ENCODE results near the gene SHKBP1. TPM values are rescaled to one million over a fixed set of nuclear protein-coding genes. Genes with fewer than 3 reads are reported as not detected.
"Not testable (repeated sequence)": the region's sequence is repeated elsewhere in the genome, so short reads cannot be mapped to it uniquely, and the experiment has no call there.

The SHKBP1 gene
- total RNA-seq, 2 experiments from 2014 or later = 100 to 155 TPM

GRCh38 chr19:40586611-40587010 lies 9.9 kb downstream of the SHKBP1 start:
- ATAC-seq (no peak), DNase-seq (no peak)
- H3K36me3 Mint-ChIP-seq (ENCODE audit: low read depth) = peaks cover 29% of the 10 kb centered on the region
- CTCF ChIA-PET = no interaction called here
- intact Hi-C loops (cut with DNase I, micrococcal nuclease) = no loop called here
- POLR2A ChIA-PET = no interaction called here
- peaks cover 7% of the 10 kb centered on the region for H3K4me1 Mint-ChIP-seq
- no peak overlapping the region for H3K4me3 Mint-ChIP-seq
- H3K27ac Mint-ChIP-seq = no peak overlapping the region
- no peaks in the 10 kb centered on the region for H3K9me3 Mint-ChIP-seq (ENCODE audit: low read depth)
- no peaks in the 10 kb centered on the region for H3K27me3 Mint-ChIP-seq

DNA sequence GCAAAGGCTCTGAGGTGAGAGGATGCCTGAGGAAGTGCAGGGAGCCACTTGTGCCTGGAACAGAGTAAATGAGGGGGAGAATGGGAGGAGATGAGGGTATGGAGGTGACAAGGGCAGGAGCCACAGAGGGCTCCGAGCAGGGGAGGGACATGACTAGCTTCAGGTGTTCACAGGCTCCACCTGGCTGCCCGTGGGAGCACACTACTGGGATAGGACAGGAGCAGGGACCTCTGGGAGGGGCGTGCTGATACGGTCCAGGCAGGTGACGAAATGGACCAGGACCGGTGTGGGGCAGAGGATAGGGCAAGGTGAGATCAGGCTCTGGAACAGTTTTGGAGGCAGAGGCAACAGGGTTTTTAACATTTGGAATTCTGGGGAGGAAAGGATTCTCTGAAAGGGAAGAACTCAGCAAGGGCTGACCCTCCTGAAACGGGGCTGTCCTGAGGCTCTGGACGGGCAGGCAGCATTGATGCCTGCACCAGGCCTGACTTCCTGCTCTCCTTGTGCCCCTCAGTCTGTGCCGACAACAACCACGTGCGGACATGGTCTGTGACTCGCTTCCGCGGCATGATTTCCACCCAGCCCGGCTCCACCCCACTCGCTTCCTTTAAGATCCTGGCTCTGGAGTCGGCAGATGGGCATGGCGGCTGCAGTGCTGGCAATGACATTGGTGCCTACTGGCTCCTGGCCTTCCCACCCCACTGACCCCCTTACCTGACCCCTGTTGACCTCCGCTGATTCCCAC lies 11.6 kb downstream of the SHKBP1 start:
- H3K27ac Mint-ChIP-seq = no peak overlapping the region
- no peak for ATAC-seq
- no peak overlapping the region for H3K4me3 Mint-ChIP-seq
- H3K4me1 Mint-ChIP-seq = peaks cover 7% of the 10 kb centered on the region
- POLR2A ChIA-PET = no interaction called here
- H3K9me3 Mint-ChIP-seq (ENCODE audit: low read depth) = no peaks in the 10 kb centered on the region
- intact Hi-C loops (cut with DNase I, micrococcal nuclease) = no loop called here
- CTCF ChIA-PET = no interaction called here
- H3K27me3 Mint-ChIP-seq = no peaks in the 10 kb centered on the region
- no peak for DNase-seq
- peaks cover 26% of the 10 kb centered on the region for H3K36me3 Mint-ChIP-seq (ENCODE audit: low read depth)

GRCh38 chr19:40588926-40589569 lies 12.4 kb downstream of the SHKBP1 start:
- H3K27ac Mint-ChIP-seq = no peak overlapping the region
- ChIA-PET POLR2A (no interaction called here), CTCF (no interaction called here)
- DNase-seq (no peak), ATAC-seq (no peak)
- no peaks in the 10 kb centered on the region for H3K27me3 Mint-ChIP-seq
- no peak overlapping the region for H3K4me3 Mint-ChIP-seq
- peaks cover 26% of the 10 kb centered on the region for H3K36me3 Mint-ChIP-seq (ENCODE audit: low read depth)
- peaks cover 7% of the 10 kb centered on the region for H3K4me1 Mint-ChIP-seq
- intact Hi-C loops (cut with DNase I, micrococcal nuclease) = no loop called here
- no peaks in the 10 kb centered on the region for H3K9me3 Mint-ChIP-seq (ENCODE audit: low read depth)

DNA sequence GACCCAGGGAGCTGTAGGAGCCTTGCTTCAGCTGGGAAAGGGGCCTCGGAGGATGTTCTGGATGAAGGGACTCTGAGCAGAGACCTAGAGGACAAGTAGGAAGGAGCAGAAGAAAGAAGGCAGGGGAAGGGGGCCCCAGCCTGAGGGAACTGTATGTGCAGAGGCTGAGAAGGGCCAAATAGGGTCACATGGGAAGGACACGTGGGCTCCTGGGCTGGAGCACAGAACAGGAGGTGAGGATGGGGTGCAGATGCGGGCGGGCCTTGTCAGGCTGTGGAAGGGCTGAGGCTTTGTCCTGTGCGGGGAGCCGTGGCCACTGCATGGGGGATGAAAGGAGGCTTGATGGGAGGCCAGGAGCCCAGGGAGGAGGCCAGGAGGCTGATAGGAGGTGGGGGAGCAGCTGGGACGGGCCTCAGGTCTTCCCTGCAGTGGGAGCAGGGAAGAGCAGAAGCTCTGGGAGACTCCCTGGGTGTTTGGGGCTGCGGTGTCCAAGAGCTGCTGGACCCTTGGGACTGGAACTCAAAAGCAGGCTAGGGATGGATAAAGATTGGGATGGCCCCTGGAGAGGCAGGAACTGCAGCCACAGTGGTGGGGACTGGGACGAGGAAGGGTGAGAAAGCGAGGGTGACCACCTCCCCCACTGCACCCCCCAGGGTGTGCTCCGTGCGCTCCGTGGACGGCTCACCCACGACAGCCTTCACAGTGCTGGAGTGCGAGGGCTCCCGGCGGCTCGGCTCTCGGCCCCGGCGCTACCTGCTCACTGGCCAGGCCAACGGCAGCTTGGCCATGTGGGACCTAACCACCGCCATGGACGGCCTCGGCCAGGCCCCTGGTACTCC lies 13.1 kb downstream of the SHKBP1 start:
- intact Hi-C loops (cut with DNase I, micrococcal nuclease) = no loop called here
- H3K4me1 Mint-ChIP-seq = peaks cover 15% of the 10 kb centered on the region
- H3K27me3 Mint-ChIP-seq = no peaks in the 10 kb centered on the region
- ATAC-seq (no peak), DNase-seq (no peak)
- peaks cover 23% of the 10 kb centered on the region for H3K36me3 Mint-ChIP-seq (ENCODE audit: low read depth)
- H3K4me3 Mint-ChIP-seq = no peak overlapping the region
- H3K27ac Mint-ChIP-seq = no peak overlapping the region
- ChIA-PET POLR2A (no interaction called here), CTCF (no interaction called here)
- no peaks in the 10 kb centered on the region for H3K9me3 Mint-ChIP-seq (ENCODE audit: low read depth)

GRCh38 chr19:40590464-40591265 lies 14.0 kb downstream of the SHKBP1 start:
- intact Hi-C loops (cut with DNase I, micrococcal nuclease) = no loop called here
- ChIA-PET CTCF (interaction anchor here (1.4 kb wide), 1 partner anchor 42 kb away, joined by 4 read pairs; no protein-coding TSS in a partner anchor), POLR2A (no interaction called here)
- H3K36me3 Mint-ChIP-seq (ENCODE audit: low read depth) = peaks cover 21% of the 10 kb centered on the region
- H3K4me1 Mint-ChIP-seq = peaks cover 16% of the 10 kb centered on the region
- no peak for ATAC-seq
- no peaks in the 10 kb centered on the region for H3K27me3 Mint-ChIP-seq
- no peaks in the 10 kb centered on the region for H3K9me3 Mint-ChIP-seq (ENCODE audit: low read depth)
- no peak overlapping the region for H3K27ac Mint-ChIP-seq
- DNase-seq = no peak
- no peak overlapping the region for H3K4me3 Mint-ChIP-seq

GRCh38 chr19:40591724-40592123 lies 15.1 kb downstream of the SHKBP1 start:
- peaks cover 10% of the 10 kb centered on the region for H3K4me1 Mint-ChIP-seq
- POLR2A ChIA-PET = not testable (repeated sequence)

DNA sequence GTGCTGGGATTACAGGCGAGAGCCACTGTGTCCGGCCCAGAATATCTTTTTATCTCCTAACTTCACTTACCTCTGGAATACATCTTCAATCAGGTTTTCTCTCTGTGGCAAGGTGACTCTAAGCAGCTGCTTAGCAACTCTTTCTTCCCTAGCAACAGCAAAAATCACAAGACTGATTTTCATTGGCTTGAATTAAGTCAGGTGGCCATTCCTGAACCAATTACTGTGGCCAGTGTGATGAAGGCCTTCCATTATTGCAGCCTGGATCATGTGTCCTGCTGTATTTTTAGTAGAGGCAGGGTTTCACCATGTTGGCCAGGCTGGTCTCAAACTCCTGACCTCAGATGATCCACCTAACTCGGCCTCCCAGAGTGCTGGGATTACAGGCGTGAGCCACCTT lies 15.5 kb downstream of the SHKBP1 start:
- H3K9me3 Mint-ChIP-seq (ENCODE audit: low read depth) = no peaks in the 10 kb centered on the region
- POLR2A ChIA-PET = no interaction called here
- H3K27ac Mint-ChIP-seq = no peak overlapping the region
- intact Hi-C loops (cut with DNase I, micrococcal nuclease) = no loop called here
- no peak overlapping the region for H3K4me3 Mint-ChIP-seq
- peaks cover 10% of the 10 kb centered on the region for H3K36me3 Mint-ChIP-seq (ENCODE audit: low read depth)
- peaks cover 10% of the 10 kb centered on the region for H3K4me1 Mint-ChIP-seq
- DNase-seq (no peak), ATAC-seq (peak; percentile 70)
- H3K27me3 Mint-ChIP-seq = peaks cover 4% of the 10 kb centered on the region
- CTCF ChIA-PET = interaction anchor here (1.0 to 1.8 kb wide), 3 partner anchors 43 to 69 kb away, joined by 4 read pairs; no protein-coding TSS in a partner anchor

More at GRCh38 chr19:40591724-40592123, 15.1 kb downstream of the SHKBP1 start:
- H3K27ac Mint-ChIP-seq; ATAC-seq; H3K4me3 Mint-ChIP-seq; H3K9me3 Mint-ChIP-seq (ENCODE audit: low read depth); intact Hi-C loops (cut with DNase I, micrococcal nuclease); H3K27me3 Mint-ChIP-seq; DNase-seq: not testable (repeated sequence)
- H3K36me3 Mint-ChIP-seq (ENCODE audit: low read depth) = peaks cover 13% of the 10 kb centered on the region
- CTCF ChIA-PET = interaction anchor here (1.0 to 1.8 kb wide), 3 partner anchors 43 to 68 kb away, joined by 4 read pairs; no protein-coding TSS in a partner anchor

- peaks cover 4% of the 10 kb centered on the region for H3K36me3 Mint-ChIP-seq (ENCODE audit: low read depth)
- ChIA-PET POLR2A (no interaction called here), CTCF (interaction anchor here (0.9 to 1.2 kb wide), 3 partner anchors 11 to 46 kb away, joined by 3 read pairs; no protein-coding TSS in a partner anchor)
- peaks cover 18% of the 10 kb centered on the region for H3K27me3 Mint-ChIP-seq
- no peak overlapping the region for H3K27ac Mint-ChIP-seq
- peaks cover 23% of the 10 kb centered on the region for H3K4me1 Mint-ChIP-seq
- intact Hi-C loops (cut with DNase I, micrococcal nuclease) = no loop called here
- DNase-seq (no peak), ATAC-seq (no peak)
- H3K9me3 Mint-ChIP-seq (ENCODE audit: low read depth) = no peaks in the 10 kb centered on the region
- no peak overlapping the region for H3K4me3 Mint-ChIP-seq
Observed at GRCh38 chr19:40594255-40594654, 17.6 kb downstream of the SHKBP1 start.

DNA sequence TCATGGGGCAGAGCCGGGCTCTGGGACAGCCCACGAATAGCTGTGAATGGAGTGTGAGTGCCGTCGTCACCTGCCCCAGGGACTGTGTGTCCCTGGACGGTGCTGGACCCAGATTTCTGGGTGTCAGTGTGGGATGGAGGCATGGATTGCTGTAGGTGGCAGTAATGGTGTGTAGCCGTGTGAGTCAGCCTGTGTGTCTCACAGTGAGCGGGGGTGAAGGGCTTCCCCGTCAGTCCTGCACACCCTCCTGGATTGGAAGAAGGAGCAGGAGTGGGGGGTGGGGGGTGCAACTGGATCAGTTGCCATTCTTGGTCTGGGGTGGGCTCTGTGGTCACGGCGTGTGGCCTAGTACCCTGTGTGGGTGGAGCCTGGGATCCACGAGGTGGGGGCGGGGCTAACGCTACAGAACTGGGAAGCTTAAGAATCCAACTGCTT lies 18.0 kb downstream of the SHKBP1 start:
- no peak overlapping the region for H3K4me3 Mint-ChIP-seq
- peaks cover 22% of the 10 kb centered on the region for H3K27me3 Mint-ChIP-seq
- no peaks in the 10 kb centered on the region for H3K9me3 Mint-ChIP-seq (ENCODE audit: low read depth)
- peaks cover 4% of the 10 kb centered on the region for H3K36me3 Mint-ChIP-seq (ENCODE audit: low read depth)
- H3K27ac Mint-ChIP-seq = no peak overlapping the region
- CTCF ChIA-PET = interaction anchor here (0.6 to 1.2 kb wide), 6 partner anchors 11 to 46 kb away, joined by 3 read pairs; no protein-coding TSS in a partner anchor
- intact Hi-C loops (cut with DNase I, micrococcal nuclease) = loop anchor here in 1 of 2 experiments (5.0 kb wide), 1 partner anchor 47 kb away; no protein-coding TSS in a partner anchor
- peaks cover 27% of the 10 kb centered on the region for H3K4me1 Mint-ChIP-seq
- POLR2A ChIA-PET = no interaction called here
- ATAC-seq (peak; percentile 14), DNase-seq (peak; percentile 50)

GRCh38 chr19:40596608-40597328 lies 20.1 kb downstream of the SHKBP1 start:
- no peaks in the 10 kb centered on the region for H3K9me3 Mint-ChIP-seq (ENCODE audit: low read depth)
- no peak overlapping the region for H3K27ac Mint-ChIP-seq
- peaks cover 32% of the 10 kb centered on the region for H3K27me3 Mint-ChIP-seq
- intact Hi-C loops (cut with DNase I, micrococcal nuclease) = loop anchor here in 1 of 2 experiments (5.0 kb wide), 1 partner anchor 49 kb away; no protein-coding TSS in a partner anchor
- ChIA-PET CTCF (interaction anchor here (0.7 to 1.0 kb wide), 3 partner anchors 32 to 146 kb away, joined by 3 to 4 read pairs (median 3); no protein-coding TSS in a partner anchor), POLR2A (no interaction called here)
- H3K4me1 Mint-ChIP-seq = peaks cover 38% of the 10 kb centered on the region
- ATAC-seq (no peak), DNase-seq (peak; percentile 63)
- H3K4me3 Mint-ChIP-seq = no peak overlapping the region
- H3K36me3 Mint-ChIP-seq (ENCODE audit: low read depth) = peaks cover 2% of the 10 kb centered on the region

Measured in activated CD4-positive, alpha-beta T cell treated with anti-CD3 and anti-CD28 coated beads for 36 hours (primary cell).